ENCODE data around the gene ZRANB3. TPM values are rescaled to one million over a fixed set of nuclear protein-coding genes. Genes with fewer than 3 reads are reported as not detected.

Gene ZRANB3
- total RNA-seq, 2 experiments from 2014 or later, result 11.6 to 27.0 TPM

- Histone ChIP-seq H3K4me3 (ENCODE audit: low read depth, low read length, poor library complexity, severe bottlenecking) (no peak overlapping the region), H4K20me1 (ENCODE audit: insufficient read depth, low read length) (no peaks in the 10 kb centered on the region), H3K27ac (ENCODE audit: low read depth, low read length, poor library complexity, severe bottlenecking) (no peak overlapping the region), H3K4me1 (ENCODE audit: insufficient read depth, low read length, poor library complexity, severe bottlenecking) (no peaks in the 10 kb centered on the region), H3K9me3 (ENCODE audit: low read length) (peaks cover 24% of the 10 kb centered on the region; the same call in 1 of the 2 replicates), H3K79me2 (ENCODE audit: insufficient read depth, low read depth, low read length) (no peaks in the 10 kb centered on the region), H3K4me2 (ENCODE audit: low read length) (no peak overlapping the region), H3K9me2 (ENCODE audit: insufficient read depth, low read length) (no peaks in the 10 kb centered on the region), H3K36me3 (ENCODE audit: insufficient read depth, low read length) (peaks cover 82% of the 10 kb centered on the region), H2AFZ (ENCODE audit: low read length) (no peak overlapping the region)
- POLR2A ChIA-PET, result interaction anchor here (0.6 kb wide), 1 partner anchor 468 kb away, joined by 3 read pairs; no protein-coding TSS in a partner anchor
- CTCF ChIA-PET (ENCODE audit: unreplicated experiment), result no interaction called here
- TF ChIP-seq EZH2phosphoT487 (IDR thresholded peaks at IDR 0.05; ENCODE audit: borderline replicate concordance, low read depth, low read length) (no peak), CTCF (conservative IDR thresholded peaks at IDR 0.05; ENCODE audit: low read length) (no peak)
- intact Hi-C loops (cut with micrococcal nuclease; ENCODE audit: unreplicated experiment), result no loop called here
- DNase-seq (ENCODE audit: low spot score), result no peak
- BruUV-seq (replicated peaks), result no TSS peak
Observed at GRCh38 chr2:135142323-135142722, 388.7 kb downstream of the ZRANB3 start.

- Histone ChIP-seq H3K4me3 (ENCODE audit: low read depth, low read length, poor library complexity, severe bottlenecking) (no peak overlapping the region), H3K4me2 (ENCODE audit: low read length) (no peak overlapping the region), H2AFZ (ENCODE audit: low read length) (no peak overlapping the region), H3K27ac (ENCODE audit: low read depth, low read length, poor library complexity, severe bottlenecking) (no peak overlapping the region), H3K9me3 (ENCODE audit: low read length) (peaks cover 24% of the 10 kb centered on the region; the same call in 1 of the 2 replicates), H3K79me2 (ENCODE audit: insufficient read depth, low read depth, low read length) (no peaks in the 10 kb centered on the region), H4K20me1 (ENCODE audit: insufficient read depth, low read length) (no peaks in the 10 kb centered on the region), H3K9me2 (ENCODE audit: insufficient read depth, low read length) (no peaks in the 10 kb centered on the region), H3K36me3 (ENCODE audit: insufficient read depth, low read length) (peaks cover 92% of the 10 kb centered on the region), H3K4me1 (ENCODE audit: insufficient read depth, low read length, poor library complexity, severe bottlenecking) (no peaks in the 10 kb centered on the region)
- TF ChIP-seq CTCF (conservative IDR thresholded peaks at IDR 0.05; ENCODE audit: low read length) (no peak), EZH2phosphoT487 (IDR thresholded peaks at IDR 0.05; ENCODE audit: borderline replicate concordance, low read depth, low read length) (no peak)
- ChIA-PET POLR2A (no interaction called here), CTCF (ENCODE audit: unreplicated experiment) (no interaction called here)
- intact Hi-C loops (cut with micrococcal nuclease; ENCODE audit: unreplicated experiment), result no loop called here
- DNase-seq (ENCODE audit: low spot score), result no peak
- no TSS peak for BruUV-seq (replicated peaks)
Observed at GRCh38 chr2:135140606-135141005, 390.4 kb downstream of the ZRANB3 start.

GRCh38 chr2:135132314-135132713 is 398.7 kb downstream of the ZRANB3 start:
- ChIA-PET POLR2A (interaction anchor here (0.5 to 1.1 kb wide), 3 partner anchors 18 to 342 kb away, joined by 3 read pairs; no protein-coding TSS in a partner anchor), CTCF (ENCODE audit: unreplicated experiment) (no interaction called here)
- no TSS peak for BruUV-seq (replicated peaks)
- no peaks in the 10 kb centered on the region for H3K4me1 ChIP-seq (ENCODE audit: insufficient read depth, low read length, poor library complexity, severe bottlenecking)
- H3K36me3 ChIP-seq (ENCODE audit: insufficient read depth, low read length), result peaks cover 87% of the 10 kb centered on the region
- intact Hi-C loops (cut with micrococcal nuclease; ENCODE audit: unreplicated experiment), result no loop called here
- H3K27ac ChIP-seq (ENCODE audit: low read depth, low read length, poor library complexity, severe bottlenecking), result no peak overlapping the region
- TF ChIP-seq EZH2phosphoT487 (IDR thresholded peaks at IDR 0.05; ENCODE audit: borderline replicate concordance, low read depth, low read length) (no peak), CTCF (conservative IDR thresholded peaks at IDR 0.05; ENCODE audit: low read length) (no peak)
- H3K4me2 ChIP-seq (ENCODE audit: low read length), result no peak overlapping the region
- DNase-seq (ENCODE audit: low spot score), result no peak
- no peaks in the 10 kb centered on the region for H4K20me1 ChIP-seq (ENCODE audit: insufficient read depth, low read length)
- H3K9me3 ChIP-seq (ENCODE audit: low read length), result no peaks in the 10 kb centered on the region
- no peak overlapping the region for H2AFZ ChIP-seq (ENCODE audit: low read length)
- H3K9me2 ChIP-seq (ENCODE audit: insufficient read depth, low read length), result no peaks in the 10 kb centered on the region
- H3K4me3 ChIP-seq (ENCODE audit: low read depth, low read length, poor library complexity, severe bottlenecking), result no peak overlapping the region
- H3K79me2 ChIP-seq (ENCODE audit: insufficient read depth, low read depth, low read length), result no peaks in the 10 kb centered on the region

All from OCI-LY7 (cell line).